ENCODE results near the gene CSRNP3.

- no peak for TF ChIP-seq CTCF (IDR thresholded peaks at IDR 0.05 in 8 of 11, conservative IDR thresholded peaks at IDR 0.05 in 3 of 11)
- no peak for TF ChIP-seq POLR2A (IDR thresholded peaks at IDR 0.05)
Measured at GRCh38 chr2:165623783-165624469, 154.4 kb downstream of the CSRNP3 start.

Measured in spleen (tissue), 7 donors.